Hematopoietic multipotent progenitor cell treated with erythropoietin and hydrocortisone succinate and interleukin-3 and kit ligand, for 6 days (in vitro differentiated cells): Measurements from ENCODE around the gene KRT16.
"Not testable (repeated sequence)": the region's sequence is repeated elsewhere in the genome, so short reads cannot be mapped to it uniquely, and the experiment has no call there.

Source experiments
- DNase-seq: peaks from one replicate; pipeline ENCODE4 v3.0.0-alpha.2; 2015

Gene KRT16

DNA sequence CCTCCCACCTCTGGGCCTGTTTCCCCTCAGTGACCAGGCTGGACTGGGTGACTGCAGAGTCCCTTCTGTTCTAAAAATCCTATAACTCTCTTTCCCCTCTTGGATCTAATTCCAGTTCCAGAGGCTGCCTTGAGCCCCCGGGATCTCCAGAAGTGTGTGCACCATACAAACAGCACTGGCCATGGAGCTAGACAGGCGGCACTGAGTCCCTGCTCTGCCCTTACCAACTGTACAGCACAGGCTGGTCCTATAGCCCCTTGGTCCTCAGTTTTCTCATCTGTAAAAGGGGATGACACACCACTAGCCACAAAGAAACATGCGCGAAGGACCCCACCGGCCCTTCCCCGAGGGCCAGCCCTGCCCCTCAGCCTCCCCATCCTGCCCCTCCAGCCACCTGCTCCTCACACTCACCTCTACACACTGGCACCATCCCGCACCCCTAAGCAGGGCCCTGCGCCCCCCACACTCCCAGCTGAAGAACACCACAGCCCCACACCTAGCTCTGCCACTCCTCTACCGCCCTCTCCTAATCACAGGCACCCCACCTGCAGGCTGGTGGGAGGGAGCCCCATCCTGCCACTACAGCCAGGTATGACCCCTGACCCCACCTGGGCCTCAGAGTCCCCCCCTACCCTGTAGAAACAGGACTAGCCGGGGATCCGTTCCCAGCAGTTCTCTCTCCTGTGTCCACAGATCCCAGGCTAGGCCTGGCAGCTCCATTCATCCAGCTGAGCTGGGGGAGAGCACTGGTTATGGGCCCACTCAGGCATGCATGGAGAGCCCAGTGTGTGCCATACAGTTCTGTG, 913 bp upstream of the KRT16 start:
- no peak for DNase-seq

DNA sequence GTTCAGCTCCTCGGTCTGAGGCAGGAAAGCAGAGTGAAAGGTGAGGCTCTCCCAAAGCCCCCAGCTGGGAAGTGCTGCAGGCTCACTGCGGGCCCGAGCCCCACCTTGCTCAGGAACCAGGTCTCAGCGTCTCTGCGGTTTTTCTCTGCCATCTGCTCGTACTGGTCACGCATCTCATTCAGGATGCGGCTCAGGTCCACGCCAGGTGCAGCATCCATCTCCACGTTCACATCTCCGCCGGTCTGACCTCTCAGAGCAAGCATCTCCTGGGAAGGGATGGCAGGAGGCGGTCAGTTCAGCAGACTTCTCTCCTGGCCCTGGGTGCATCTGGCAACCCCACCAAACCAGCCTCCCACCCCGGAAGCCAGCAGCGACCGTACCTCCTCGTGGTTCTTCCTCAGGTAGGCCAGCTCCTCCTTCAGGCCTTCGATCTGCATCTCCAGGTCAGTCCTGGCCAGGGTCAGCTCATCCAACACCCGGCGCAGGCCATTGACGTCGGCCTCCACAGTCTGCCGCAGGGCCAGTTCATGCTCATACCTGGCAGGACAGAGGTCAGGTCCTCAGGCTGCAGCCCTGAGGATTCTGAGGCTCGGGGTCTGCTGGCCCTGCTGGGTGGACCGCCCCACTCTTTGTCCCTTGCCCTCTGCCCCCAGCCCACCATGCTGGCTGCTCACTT, 1.5 kb downstream of the KRT16 start:
- no peak for DNase-seq

DNA sequence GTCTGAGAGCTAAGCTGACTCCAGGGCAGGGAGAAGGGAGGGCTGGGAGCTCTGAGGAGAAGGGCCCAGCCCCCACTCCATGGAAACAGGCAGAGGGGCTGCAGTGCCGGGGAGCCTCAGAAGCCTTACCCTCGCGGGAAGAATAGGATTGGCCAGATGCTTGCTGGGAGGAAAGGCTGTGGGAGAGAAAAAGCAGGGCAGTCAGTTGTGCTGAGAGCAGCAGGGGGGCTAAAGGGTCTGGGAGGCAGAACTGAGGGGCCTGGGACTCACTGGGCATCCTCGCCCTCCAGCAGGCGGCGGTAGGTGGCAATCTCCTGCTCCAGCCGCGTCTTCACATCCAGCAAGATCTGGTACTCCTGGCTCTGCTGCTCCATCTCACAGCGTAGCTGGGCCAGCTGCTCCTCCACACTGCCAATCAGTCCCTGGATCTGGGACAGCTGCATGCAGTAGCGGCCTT, 2.5 kb downstream of the KRT16 start:
- not testable (repeated sequence) for DNase-seq

DNA sequence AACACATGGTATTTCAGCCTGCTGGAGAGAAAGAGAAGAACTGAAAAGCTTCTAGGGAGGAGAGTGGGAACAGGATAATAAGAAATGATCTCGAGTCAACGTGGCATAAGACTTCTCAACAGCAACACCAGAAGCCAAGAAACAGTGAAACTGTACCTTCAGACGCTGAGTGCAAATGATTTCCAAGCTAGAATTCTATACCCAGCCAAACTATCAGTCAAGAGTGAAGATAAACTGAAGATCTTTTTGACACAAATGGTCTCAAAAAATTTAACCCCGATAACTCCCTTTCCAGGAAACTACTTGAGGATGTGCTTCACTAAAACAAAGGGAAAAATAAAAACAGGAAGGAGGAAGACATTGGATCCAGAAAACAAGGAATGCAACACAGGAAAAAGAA, 5.6 kb downstream of the KRT16 start:
- not testable (repeated sequence) for DNase-seq

DNA sequence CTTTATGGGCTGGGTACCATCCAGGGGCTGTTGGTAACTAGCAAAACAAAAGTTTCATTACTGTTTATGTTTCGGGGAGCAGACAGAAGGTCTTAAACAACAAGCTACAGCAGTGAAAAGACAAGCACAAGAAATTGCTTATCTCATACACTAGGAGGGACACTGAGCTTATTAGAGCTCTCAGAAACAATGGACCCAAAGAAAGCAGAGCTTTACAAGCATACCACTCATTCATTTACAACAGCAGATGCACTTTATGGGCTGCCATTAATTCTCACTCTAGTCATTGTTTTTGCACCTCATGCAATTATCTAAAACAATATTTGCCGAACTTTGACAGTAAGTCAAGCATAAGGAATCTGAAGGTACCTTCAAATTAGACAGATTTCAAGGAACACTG, 10.0 kb downstream of the KRT16 start:
- no peak for DNase-seq

DNA sequence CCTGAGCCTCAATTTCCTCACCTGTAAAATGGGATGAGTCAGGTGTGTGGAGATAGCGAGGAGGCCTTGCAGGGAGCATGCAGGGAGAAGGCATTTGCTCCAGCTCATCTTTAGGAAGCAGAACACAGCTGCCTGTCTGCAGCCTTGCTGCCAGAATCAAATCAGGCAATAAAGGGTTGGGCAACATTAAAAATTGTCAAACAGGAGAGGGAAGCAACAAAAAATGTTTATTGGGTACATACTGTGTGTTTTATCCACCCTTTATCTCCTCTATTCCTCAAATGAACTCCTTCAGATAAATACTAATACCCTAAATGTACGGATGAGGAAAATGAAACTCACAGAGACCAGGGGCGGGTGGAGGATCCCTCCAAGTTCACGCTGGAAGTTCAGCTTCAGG, 12.2 kb downstream of the KRT16 start:
- no peak for DNase-seq

DNA sequence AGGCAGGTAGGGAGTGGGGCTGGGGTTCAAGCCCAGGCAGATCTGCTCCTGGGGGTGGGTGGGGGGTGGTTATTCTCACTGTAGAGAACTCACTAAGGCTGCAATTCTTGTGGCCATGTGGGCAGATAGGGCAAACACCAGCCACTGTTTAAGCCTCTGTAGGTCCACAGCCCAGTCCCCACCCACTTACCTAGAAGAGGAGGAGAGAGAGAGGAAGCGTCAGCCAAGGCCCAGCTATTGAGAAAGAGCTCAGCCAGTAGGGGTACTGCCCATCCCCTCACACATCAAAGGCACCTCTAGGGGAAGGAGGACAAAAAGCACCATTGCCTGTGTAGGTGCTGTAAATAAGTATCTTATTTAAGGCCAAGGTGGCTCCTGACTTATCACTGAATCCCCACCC, 12.9 kb downstream of the KRT16 start:
- DNase-seq: no peak

DNA sequence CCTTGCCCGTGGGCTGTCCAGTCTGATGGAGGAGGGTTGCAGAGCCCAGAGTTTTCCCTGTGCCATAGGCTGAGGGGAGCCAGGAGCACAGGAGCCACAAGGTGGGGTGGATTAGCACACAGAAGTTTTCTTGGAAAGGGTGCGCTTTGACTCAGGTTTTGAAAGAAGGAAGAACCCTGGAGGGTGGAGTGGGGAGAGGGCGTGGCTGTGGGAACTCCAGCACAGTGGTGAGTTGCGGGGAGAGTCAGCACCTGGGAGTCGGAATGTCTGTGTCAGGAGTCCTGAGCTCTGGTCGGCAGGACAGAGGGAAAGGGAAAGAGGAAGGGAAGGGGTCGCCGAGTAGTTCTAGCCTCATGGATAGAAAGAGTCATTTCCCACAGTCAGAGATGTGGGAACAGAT, 17.0 kb downstream of the KRT16 start:
- no peak for DNase-seq

DNA sequence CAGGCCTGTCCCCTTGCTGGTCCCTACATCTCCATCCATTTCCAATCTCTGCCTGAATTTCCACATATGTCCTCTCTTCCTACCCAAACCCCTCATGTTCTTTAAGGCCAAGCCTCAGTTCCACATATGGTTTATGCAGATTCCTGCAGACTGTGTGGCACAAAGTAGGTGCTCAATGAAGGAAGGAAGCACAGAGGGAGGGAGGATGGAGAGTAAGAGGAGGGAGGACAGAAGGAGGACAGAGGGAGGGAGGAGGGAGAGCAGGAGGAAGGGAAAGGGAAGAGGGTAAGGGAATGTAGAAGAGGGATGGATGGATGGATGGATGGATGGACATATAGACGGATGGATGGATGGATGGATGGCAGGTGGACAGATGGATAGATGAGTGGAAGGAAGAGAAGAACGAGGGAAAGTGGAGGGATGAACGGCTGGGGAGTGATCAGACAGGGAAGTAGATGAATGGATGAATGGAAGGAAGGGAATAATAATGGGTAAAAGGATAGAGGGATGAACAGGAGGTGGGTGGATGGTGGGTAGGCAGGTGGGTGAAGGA, 18.1 kb downstream of the KRT16 start:
- no peak for DNase-seq

DNA sequence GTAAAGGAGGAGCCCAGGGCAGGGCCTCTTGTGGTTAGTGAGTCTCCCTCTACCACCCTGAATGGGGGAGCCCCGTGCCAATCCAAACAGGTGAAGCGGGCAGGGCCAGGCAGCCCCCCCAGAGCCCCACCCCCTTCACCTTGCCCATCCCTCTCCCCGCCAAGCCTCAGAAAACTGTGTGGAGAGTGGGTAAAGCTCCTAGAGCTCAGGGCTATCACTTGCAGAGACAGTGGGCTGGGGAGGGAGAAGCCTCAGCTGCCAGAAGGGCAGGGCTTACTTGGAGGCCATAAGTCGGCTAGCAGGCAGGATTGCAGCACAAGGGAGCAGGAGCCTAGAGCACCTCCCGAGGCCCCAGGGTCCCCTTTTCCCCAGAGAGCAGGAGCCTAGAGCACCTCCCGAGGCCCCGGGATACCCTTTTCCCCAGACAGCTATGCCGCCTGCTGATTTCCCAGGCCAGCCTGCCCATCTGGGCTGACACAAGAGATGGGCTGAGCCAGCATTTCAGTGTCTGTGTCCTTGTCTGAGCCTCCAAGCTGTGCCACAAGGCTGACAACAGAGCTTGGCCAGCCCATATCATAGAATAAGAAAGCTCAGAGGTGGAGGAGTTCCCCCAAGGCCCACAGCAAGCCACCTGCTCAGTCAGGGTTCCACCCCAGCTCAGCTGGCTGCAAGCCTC, 19.1 kb downstream of the KRT16 start:
- no peak for DNase-seq

DNA sequence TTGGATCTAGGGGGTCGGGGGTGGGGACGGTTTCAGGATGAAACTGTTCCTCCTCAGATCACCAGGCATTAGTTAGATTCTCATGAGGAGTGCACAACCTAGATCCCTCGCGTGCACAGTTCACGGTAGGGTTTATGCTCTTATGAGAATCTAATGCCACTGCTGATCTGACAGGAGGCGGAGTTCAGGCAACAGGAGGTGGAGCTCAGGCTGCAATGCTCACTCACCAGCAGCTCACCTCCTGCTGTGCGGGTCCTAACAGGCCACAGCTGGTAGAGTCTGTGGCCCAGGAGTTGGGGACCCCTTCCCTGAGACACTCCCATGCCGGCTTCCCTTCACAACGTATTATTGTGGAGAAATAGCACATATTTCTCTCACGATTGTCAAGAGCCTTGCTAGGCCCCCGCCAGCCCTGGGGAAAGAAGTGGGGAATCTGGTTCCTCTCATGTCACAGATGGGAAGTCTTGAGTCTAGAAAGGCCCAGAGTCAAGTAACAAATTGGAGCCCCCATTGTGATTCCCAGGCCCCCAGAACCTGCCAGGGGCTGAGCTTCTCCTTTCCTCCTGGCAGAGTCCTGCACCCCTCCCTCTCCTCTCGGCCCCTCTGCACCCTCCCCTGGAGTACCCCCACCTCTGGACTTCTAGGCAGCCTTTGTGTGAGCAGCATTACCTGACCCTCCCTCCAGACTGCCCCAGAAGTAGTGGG, 19.8 kb downstream of the KRT16 start:
- DNase-seq: no peak

DNA sequence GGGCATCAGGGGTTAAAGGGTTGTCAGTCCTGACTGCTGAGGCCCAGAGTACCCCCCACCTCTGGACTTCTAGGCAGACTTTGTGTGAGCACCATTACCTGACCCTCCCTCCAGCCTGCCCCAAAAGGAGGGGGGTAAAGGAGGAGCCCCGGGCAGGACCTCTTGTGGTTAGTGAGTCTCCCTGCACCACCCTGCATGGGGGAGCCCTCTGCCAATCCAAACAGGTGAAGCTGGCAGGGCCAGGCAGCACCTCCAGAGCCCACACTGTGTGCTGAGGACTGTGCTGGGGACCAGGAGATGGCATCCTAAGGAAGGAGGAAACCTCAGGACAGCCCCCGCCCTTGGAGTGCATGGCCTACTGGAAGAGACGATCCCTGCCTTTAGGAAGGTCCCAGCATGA, 23.3 kb downstream of the KRT16 start:
- no peak for DNase-seq

DNA sequence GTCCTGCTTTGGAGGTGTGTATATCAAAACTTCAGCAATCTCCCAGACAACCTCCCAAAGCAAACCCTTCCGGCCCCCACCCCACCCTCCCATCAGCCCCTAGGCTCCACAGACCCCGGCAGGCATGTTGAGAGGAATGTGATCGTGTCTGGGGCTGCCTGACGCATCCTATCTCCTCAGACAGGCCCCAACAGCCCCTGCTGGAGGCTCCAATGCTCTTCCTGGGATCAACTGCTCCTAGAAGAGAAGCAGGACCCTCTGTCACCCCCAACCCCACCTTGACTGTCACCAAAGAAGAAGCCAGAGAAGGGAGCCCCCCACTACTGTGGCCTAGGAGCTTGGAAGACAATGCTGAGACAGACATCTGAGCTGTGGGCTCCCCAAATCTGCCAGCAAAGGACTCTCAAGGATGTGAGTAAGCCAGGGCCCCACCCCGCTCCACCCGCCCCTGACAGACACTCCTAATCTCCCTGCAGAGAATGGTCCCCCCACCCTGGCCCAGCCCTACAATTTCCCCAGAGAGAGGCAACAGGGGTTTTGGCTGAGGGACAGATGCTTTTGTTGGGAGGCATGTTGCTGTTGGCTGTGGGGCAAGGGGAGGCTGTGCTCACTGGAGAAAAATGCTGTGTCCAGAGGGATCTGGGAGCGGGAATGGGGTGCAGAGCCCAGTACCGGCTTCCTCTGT, 24.3 kb downstream of the KRT16 start:
- peak; percentile 13 for DNase-seq

DNA sequence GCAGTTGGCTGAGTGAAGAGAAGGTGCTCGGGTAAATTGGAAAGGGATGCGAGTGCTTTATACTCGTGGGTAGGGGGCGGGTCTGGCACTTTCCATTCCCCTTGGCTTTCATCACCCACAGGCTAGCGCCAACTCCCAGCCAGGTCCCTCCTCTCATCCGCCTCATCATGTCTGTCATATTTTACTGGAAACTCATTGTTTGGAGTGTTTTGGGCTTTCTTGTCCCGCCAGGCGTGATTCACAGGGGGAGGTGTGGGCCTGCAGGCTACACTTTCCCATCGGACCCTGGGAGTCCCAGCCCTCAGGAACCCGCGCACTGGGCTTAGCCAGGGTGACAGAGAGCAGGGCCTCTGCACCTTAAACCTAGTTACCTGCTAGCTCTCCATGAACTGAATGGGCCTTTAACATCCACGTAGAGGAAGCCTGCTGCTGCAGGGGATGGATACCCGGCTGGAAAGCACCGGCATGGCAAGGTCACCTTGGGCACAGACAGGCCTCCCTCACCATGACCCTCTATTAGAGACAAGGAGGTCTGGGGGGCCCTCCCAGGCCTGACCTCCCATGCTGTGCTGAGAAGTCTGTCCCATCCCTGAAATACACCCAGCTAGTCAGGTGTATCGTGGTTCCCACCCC, 25.6 kb downstream of the KRT16 start, which contains the start of gene KRT14:
Gene KRT14, minus strand, starts transcription at position 33 of the 633 bp plus-strand sequence. CDS start 61 bp downstream, outside the sequence.
- DNase-seq: no peak

DNA sequence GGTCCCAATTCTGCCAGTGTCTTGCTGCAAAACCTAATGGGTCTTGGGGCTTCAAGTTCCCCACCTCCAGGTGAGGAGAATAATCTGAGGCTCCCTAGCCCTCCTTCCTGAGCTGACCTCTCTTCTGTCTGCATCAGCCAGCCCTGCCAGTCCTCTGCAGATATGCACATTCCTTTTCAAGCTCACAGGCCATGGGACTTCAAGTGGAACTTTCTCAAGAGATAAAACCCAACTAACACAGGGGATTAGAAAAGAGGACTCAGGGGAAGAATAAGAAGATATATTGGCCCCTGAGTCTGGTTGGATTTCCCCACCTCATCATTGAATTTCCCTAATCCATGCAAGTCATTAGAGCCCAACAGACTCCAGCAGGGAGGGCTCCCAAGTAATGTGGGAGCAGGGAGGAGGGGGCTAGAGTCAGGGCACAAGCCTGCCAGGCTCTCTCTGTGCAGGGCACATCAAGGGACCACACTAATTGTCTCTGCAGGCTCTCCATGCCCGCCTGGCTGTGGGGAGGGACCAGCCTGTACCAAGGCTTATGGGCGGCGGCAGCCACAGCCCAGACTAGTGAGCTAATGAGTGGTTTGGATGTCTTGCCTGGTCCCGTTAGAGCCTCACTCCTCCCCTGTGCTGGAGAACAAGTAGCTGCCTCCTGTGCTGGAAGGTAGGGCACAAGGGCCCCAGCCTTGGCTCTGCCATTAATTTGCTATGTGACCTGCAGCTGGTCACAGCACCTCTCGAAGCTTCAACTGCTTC, 27.1 kb downstream of the KRT16 start:
- no peak for DNase-seq

DNA sequence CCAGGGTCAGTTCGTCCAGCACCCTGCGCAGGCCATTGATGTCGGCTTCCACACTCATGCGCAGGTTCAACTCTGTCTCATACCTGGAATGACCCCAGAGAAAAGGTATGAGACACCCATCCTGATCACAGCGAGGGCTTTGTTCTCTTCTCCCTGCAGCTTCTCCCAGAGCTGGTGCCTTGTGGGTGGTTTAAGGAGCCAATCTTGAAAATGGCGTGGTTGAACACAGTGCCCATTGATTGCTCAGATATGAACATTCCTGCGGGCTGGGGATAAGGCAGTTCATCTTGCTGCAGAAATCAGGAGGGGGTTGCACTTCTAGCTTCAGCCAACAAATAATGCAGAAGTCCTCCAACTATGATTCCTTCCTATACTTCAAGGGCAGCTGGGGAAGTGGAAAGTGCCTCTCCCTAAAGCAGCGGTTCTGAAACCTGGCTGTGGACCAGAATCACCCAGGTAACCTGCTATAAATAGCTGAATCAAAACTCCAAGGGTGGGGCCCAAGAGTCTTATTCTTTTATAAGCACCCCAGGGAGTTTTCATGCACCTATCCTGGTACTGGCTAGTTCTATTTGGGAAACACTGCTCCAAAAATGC, 28.1 kb downstream of the KRT16 start:
- not testable (repeated sequence) for DNase-seq

DNA sequence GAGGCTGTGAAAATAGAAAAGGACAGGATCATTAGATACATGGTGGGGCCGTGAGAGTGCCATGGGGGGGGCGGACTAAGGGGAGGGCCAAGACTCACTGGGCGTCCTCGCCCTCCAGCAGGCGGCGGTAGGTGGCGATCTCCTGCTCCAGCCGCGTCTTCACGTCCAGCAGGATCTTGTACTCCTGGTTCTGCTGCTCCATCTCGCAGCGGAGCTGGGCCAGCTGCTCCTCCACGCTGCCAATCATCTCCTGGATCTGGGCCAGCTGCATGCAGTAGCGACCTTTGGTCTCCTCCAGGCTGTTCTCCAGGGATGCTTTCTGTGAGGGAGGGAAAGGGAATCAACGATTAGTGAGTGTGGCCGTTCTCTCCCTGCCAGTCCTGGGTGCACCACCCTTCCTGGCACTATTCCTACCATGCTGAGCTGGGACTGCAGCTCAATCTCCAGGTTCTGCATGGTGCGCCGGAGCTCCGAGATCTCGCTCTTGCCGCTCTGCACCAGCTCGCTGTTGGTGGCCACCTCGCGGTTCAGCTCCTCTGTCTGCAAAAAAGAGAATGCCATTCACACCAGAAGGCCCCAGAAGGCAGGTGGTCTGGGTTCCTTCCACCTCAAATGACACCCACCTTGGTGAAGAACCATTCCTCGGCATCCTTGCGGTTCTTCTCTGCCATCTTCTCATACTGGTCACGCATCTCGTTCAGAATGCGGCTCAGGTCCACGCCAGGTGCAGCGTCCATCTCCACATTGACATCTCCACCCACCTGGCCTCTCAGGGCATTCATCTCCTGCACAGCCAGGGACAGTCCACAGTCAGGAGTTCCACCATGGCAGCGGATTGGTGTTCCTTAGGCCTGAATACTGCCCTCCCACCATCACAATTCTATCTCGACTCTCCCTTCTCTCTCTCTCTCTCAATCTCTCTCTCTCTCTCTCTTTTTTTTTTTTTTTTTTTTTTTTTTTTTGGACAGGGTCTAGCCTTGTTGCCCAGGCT, 29.1 kb downstream of the KRT16 start:
- no peak for DNase-seq

DNA sequence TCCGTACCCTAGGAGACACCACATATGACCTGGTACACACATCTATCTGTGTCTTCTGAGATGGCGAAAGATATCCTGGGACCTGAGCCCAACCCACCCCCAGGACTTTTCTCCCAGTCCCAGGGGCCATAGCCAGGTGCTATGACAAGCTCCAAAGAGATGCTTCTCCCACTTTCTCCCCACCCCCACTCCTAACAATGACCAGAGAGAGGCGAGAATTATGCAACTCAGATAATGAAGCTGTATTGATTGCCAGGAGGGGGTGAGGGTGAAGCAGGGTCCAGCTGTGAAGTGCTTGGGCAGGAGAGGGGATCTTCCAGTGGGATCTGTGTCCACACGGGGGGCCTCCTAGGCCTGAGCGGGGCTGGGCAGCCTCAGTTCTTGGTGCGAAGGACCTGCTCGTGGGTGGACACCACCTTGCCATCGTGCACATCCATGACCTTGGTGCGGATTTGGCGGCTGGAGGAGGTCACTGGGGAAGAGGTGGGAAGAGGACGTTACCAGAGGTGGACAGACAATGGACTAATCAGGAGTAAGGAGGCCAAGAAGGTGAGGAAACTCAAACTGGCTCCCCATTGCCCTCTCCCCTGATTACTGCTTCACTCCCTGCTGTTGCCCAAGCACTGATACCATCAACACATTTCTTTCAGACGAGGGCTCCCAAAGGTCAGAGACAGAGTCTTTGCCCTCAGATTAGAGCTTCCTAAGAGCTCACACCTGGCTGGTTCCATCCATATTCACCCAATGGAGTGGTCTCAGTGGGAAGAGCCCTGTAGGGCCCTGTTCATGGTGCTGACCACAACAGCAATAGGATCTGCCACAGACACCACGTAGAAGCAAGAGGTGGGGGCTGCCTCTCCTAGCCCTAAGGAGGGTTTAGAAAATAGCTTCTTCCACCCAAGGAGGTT, 30.3 kb downstream of the KRT16 start:
- DNase-seq: not testable (repeated sequence)
